Hepatocyte (in vitro differentiated cells): ENCODE data around the gene SERINC5. TPM values are rescaled to one million over a fixed set of nuclear protein-coding genes. Genes with fewer than 3 reads are reported as not detected.
"Not testable (repeated sequence)": the region's sequence is repeated elsewhere in the genome, so short reads cannot be mapped to it uniquely, and the experiment has no call there.

ENCODE experiments used
- DNase-seq: peaks from one replicate; pipeline ENCODE4 v3.0.0-alpha.2; 2016; ENCODE audit warnings: low spot score
- H2AFZ ChIP-seq: fragments of 200-600 bp; sonication (generic); 2 replicates; pipeline ENCODE4 v1.6.0; 2016; ENCODE audit warnings: antibody characterized with exemption, mild to moderate bottlenecking
- H3K27ac ChIP-seq: fragments of 200-600 bp; sonication (generic); 2 replicates; pipeline ENCODE4 v1.5.1; 2016; ENCODE audit warnings: mild to moderate bottlenecking
- H3K27me3 ChIP-seq: fragments of 200-600 bp; sonication (generic); 2 replicates; pipeline ENCODE4 v1.6.1; 2016
- H3K36me3 ChIP-seq: fragments of 200-600 bp; sonication (generic); replicated peaks from 2 replicates; pipeline ENCODE4 v1.5.1; 2016; ENCODE audit warnings: low read depth; ENCODE audit not compliant: insufficient read depth
- H3K4me1 ChIP-seq: fragments of 200-600 bp; sonication (generic); 2 replicates; pipeline ENCODE4 v1.5.1; 2016; ENCODE audit warnings: mild to moderate bottlenecking, moderate library complexity; ENCODE audit not compliant: insufficient read depth
- H3K4me2 ChIP-seq: fragments of 200-600 bp; sonication (generic); 2 replicates; pipeline ENCODE4 v1.6.0; 2016
- H3K4me3 ChIP-seq: fragments of 200-600 bp; sonication (generic); 2 replicates; pipeline ENCODE4 v1.5.1; 2016; ENCODE audit warnings: mild to moderate bottlenecking
- H3K79me2 ChIP-seq: fragments of 200-600 bp; sonication (generic); 2 replicates; pipeline ENCODE4 v1.6.0; 2017; ENCODE audit warnings: mild to moderate bottlenecking
- H3K9me2 ChIP-seq: fragments of 200-600 bp; sonication (generic); replicated peaks from 2 replicates; pipeline ENCODE4 v1.6.0; 2017; ENCODE audit warnings: mild to moderate bottlenecking; ENCODE audit not compliant: insufficient read depth
- H3K9me3 ChIP-seq: fragments of 200-600 bp; sonication (generic); 2 replicates; pipeline ENCODE4 v1.5.1; 2016; ENCODE audit warnings: low read depth, mild to moderate bottlenecking
- H4K20me1 ChIP-seq: fragments of 200-600 bp; sonication (generic); 2 replicates; pipeline ENCODE4 v1.6.0; 2016; ENCODE audit warnings: mild to moderate bottlenecking; ENCODE audit not compliant: insufficient read depth, poor library complexity, severe bottlenecking
- CTCF ChIP-seq: fragments of 200-600 bp; sonication (generic); IDR thresholded peaks from 2 replicates; pipeline ENCODE4 v1.5.1; 2016; ENCODE audit warnings: antibody characterized with exemption, mild to moderate bottlenecking; ENCODE audit not compliant: poor library complexity
- EZH2 ChIP-seq: fragments of 200-600 bp; sonication (generic); IDR thresholded peaks from 2 replicates; pipeline ENCODE4 v1.6.1; 2016; ENCODE audit warnings: antibody characterized with exemption, mild to moderate bottlenecking, borderline replicate concordance
- EZH2phosphoT487 ChIP-seq: fragments of 200-600 bp; sonication (generic); IDR thresholded peaks from one replicate; pipeline ENCODE4 v1.6.1; 2018; ENCODE audit warnings: antibody characterized with exemption, mild to moderate bottlenecking, low read depth, moderate library complexity; ENCODE audit not compliant: unreplicated experiment, severe bottlenecking
- WGBS: methylation state at CpG from one replicate; pipeline ENCODE4 v1.1.6; 2016; ENCODE audit warnings: low lambda C conversion rate; ENCODE audit errors: missing lambda C conversion rate; 5-methylcytosine and 5-hydroxymethylcytosine counted together
- polyA plus RNA-seq: library from polyadenylated mRNA; unstranded; fragments of >200 nt; fragmentation: Nextera tagmentation; extraction: Ambion mirVana; gene quantifications from 2 replicates; pipeline ENCODE4 v1.2.1, GENCODE V29; 2016
- total RNA-seq: library from RNA; depleted of rRNA; stranded (reverse); fragments of >200 nt; gene quantifications from 2 replicates; pipeline ENCODE4 v1.2.3, GENCODE V29; 2014

The SERINC5 gene
- total and polyA plus RNA-seq, 2 experiments from 2014 or later: 19.3 to 70.2 TPM

GRCh38 chr5:80277191-80277590 is 21.3 kb upstream of the SERINC5 start:
- no peaks in the 10 kb centered on the region for H3K79me2 ChIP-seq
- no peak for DNase-seq
- TF ChIP-seq CTCF: no peak
- no peak for TF ChIP-seq EZH2
- no peak for TF ChIP-seq EZH2phosphoT487
- H2AFZ ChIP-seq: no peak overlapping the region
- H3K27me3 ChIP-seq: no peaks in the 10 kb centered on the region
- H4K20me1 ChIP-seq: no peaks in the 10 kb centered on the region
- 53% methylated on average over 2 of the region's 2 CpGs for WGBS
- H3K4me2 ChIP-seq: no peak overlapping the region
- no peak overlapping the region for H3K27ac ChIP-seq
- H3K36me3 ChIP-seq: no peaks in the 10 kb centered on the region
- no peaks in the 10 kb centered on the region for H3K9me3 ChIP-seq
- no peaks in the 10 kb centered on the region for H3K9me2 ChIP-seq
- no peak overlapping the region for H3K4me3 ChIP-seq
- H3K4me1 ChIP-seq: no peaks in the 10 kb centered on the region

GRCh38 chr5:80276186-80276585 is 20.3 kb upstream of the SERINC5 start:
- peak; percentile 10 for DNase-seq
- TF ChIP-seq CTCF (no peak), EZH2 (no peak), EZH2phosphoT487 (no peak)

GRCh38 chr5:80275347-80275746 is 19.5 kb upstream of the SERINC5 start:
- no peak for TF ChIP-seq EZH2
- peak; percentile 53 for TF ChIP-seq CTCF
- peak; percentile 25 for DNase-seq
- no peaks in the 10 kb centered on the region for H3K79me2 ChIP-seq
- H3K36me3 ChIP-seq: no peaks in the 10 kb centered on the region
- H3K9me2 ChIP-seq: no peaks in the 10 kb centered on the region
- no peak overlapping the region for H3K4me3 ChIP-seq
- H4K20me1 ChIP-seq: no peaks in the 10 kb centered on the region
- no peak overlapping the region for H3K4me2 ChIP-seq
- no peak overlapping the region for H3K27ac ChIP-seq
- no peaks in the 10 kb centered on the region for H3K4me1 ChIP-seq
- H2AFZ ChIP-seq: no peak overlapping the region
- no peaks in the 10 kb centered on the region for H3K27me3 ChIP-seq
- WGBS: 95% methylated on average over 2 of the region's 2 CpGs
- H3K9me3 ChIP-seq: no peaks in the 10 kb centered on the region

More at GRCh38 chr5:80276186-80276585, 20.3 kb upstream of the SERINC5 start:
- H3K4me2 ChIP-seq: no peak overlapping the region
- H3K36me3 ChIP-seq: no peaks in the 10 kb centered on the region
- no peaks in the 10 kb centered on the region for H4K20me1 ChIP-seq
- no peak overlapping the region for H2AFZ ChIP-seq
- no peak overlapping the region for H3K4me3 ChIP-seq
- peak overlapping the region; percentile 43 for H3K27ac ChIP-seq
- H3K9me2 ChIP-seq: no peaks in the 10 kb centered on the region
- no peaks in the 10 kb centered on the region for H3K9me3 ChIP-seq
- H3K4me1 ChIP-seq: no peaks in the 10 kb centered on the region
- no peaks in the 10 kb centered on the region for H3K27me3 ChIP-seq
- no peaks in the 10 kb centered on the region for H3K79me2 ChIP-seq

- H3K4me1 ChIP-seq, H3K9me3 ChIP-seq, H3K27ac ChIP-seq, H3K9me2 ChIP-seq, DNase-seq, H4K20me1 ChIP-seq, H2AFZ ChIP-seq, H3K4me3 ChIP-seq, H3K79me2 ChIP-seq, H3K4me2 ChIP-seq, H3K36me3 ChIP-seq, H3K27me3 ChIP-seq: not testable (repeated sequence)
- WGBS: 85% methylated on average over 2 of the region's 2 CpGs
Measured at GRCh38 chr5:80270543-80270942, 14.7 kb upstream of the SERINC5 start.
